SH-SY5Y (cell line): ENCODE results near the gene BRWD1.
A peak's percentile ranks its signal among the peaks of the same experiment; 100 is the strongest.

Experiments used
- GATA2 ChIP-seq: IDR thresholded peaks from 2 replicates; pipeline ENCODE4 v1.6.1; 2011; ENCODE audit warnings: mild to moderate bottlenecking, low read depth, low read length
- GATA3 ChIP-seq: IDR thresholded peaks from 2 replicates; pipeline ENCODE4 v1.6.1; 2011; ENCODE audit warnings: low read depth, mild to moderate bottlenecking, low read length, moderate library complexity

Gene BRWD1

GRCh38 chr21:39317134-39318090 lies 4.0 kb upstream of the BRWD1 start:
- no peak for TF ChIP-seq GATA2
- no peak for TF ChIP-seq GATA3

- TF ChIP-seq GATA3, result no peak
- TF ChIP-seq GATA2, result no peak
These were observed 3.3 kb upstream of the BRWD1 start for GRCh38 chr21:39316729-39317128.

- no peak for TF ChIP-seq GATA3
- no peak for TF ChIP-seq GATA2
These were observed 2.4 kb upstream of the BRWD1 start for GRCh38 chr21:39315603-39316445.

- TF ChIP-seq GATA3 (no peak), GATA2 (no peak)
These were observed 953 bp upstream of the BRWD1 start for GRCh38 chr21:39314143-39315027.

- TF ChIP-seq GATA2 (no peak), GATA3 (no peak)
These were observed 326 bp downstream of the BRWD1 start for GRCh38 chr21:39313042-39313570.

- TF ChIP-seq GATA3 (peak; percentile 70), GATA2 (peak; percentile 37; the same call in 1 of the 2 replicates)
These were observed 1.1 kb downstream of the BRWD1 start for GRCh38 chr21:39312112-39313041.

GRCh38 chr21:39311164-39311563 lies 2.3 kb downstream of the BRWD1 start:
- TF ChIP-seq GATA2, result no peak
- TF ChIP-seq GATA3, result no peak

- no peak for TF ChIP-seq GATA2
- TF ChIP-seq GATA3, result no peak
These were observed 6.0 kb downstream of the BRWD1 start for GRCh38 chr21:39307466-39307865.

- TF ChIP-seq GATA3 (no peak), GATA2 (no peak)
These were observed 12.8 kb downstream of the BRWD1 start for GRCh38 chr21:39300587-39300986.

- no peak for TF ChIP-seq GATA3
- no peak for TF ChIP-seq GATA2
These were observed 16.5 kb downstream of the BRWD1 start for GRCh38 chr21:39296891-39297290.

- TF ChIP-seq GATA2 (no peak), GATA3 (no peak)
These were observed 24.4 kb downstream of the BRWD1 start for GRCh38 chr21:39288987-39289386.

- no peak for TF ChIP-seq GATA2
- no peak for TF ChIP-seq GATA3
These were observed 30.5 kb downstream of the BRWD1 start for GRCh38 chr21:39282911-39283310.
